WI38 (cell line): Measurements from ENCODE around the gene PPIB.
A peak's percentile ranks its signal among the peaks of the same experiment; 100 is the strongest.

Source experiments
- H3K4me3 ChIP-seq: 2 replicates; pipeline ENCODE4 v1.5.1; 2011; ENCODE audit warnings: low read depth, mild to moderate bottlenecking, control low read depth, low read length
- TF ChIP-seq, protein P1 (sequence below): IDR thresholded peaks from 2 replicates; pipeline ENCODE4 v1.5.1; 2012; ENCODE audit warnings: low read depth, mild to moderate bottlenecking, control low read depth, low read length

Gene PPIB

DNA sequence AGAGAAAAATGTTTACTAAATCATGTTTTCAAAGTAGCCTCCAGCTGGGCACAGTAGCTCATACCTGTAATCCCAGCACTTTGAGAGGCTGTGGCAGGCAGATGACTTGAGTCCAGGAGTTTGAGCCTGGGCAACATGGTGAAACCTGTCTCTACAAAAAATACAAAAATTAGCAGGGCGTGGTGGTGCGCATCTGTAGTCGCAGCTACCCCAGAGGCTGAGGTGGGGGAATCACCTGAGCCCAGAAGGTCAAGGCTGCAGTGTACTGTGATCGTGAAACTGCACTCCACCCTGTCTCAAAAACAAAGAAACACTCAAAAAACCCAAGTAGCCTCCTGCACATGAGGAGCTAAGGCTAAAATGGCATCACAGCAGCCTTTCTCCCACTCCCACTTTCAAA lies 1.6 kb upstream of the PPIB start:
- TF ChIP-seq, protein P1, sequence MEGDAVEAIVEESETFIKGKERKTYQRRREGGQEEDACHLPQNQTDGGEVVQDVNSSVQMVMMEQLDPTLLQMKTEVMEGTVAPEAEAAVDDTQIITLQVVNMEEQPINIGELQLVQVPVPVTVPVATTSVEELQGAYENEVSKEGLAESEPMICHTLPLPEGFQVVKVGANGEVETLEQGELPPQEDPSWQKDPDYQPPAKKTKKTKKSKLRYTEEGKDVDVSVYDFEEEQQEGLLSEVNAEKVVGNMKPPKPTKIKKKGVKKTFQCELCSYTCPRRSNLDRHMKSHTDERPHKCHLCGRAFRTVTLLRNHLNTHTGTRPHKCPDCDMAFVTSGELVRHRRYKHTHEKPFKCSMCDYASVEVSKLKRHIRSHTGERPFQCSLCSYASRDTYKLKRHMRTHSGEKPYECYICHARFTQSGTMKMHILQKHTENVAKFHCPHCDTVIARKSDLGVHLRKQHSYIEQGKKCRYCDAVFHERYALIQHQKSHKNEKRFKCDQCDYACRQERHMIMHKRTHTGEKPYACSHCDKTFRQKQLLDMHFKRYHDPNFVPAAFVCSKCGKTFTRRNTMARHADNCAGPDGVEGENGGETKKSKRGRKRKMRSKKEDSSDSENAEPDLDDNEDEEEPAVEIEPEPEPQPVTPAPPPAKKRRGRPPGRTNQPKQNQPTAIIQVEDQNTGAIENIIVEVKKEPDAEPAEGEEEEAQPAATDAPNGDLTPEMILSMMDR: no peak
- H3K4me3 ChIP-seq: no peak overlapping the region

DNA sequence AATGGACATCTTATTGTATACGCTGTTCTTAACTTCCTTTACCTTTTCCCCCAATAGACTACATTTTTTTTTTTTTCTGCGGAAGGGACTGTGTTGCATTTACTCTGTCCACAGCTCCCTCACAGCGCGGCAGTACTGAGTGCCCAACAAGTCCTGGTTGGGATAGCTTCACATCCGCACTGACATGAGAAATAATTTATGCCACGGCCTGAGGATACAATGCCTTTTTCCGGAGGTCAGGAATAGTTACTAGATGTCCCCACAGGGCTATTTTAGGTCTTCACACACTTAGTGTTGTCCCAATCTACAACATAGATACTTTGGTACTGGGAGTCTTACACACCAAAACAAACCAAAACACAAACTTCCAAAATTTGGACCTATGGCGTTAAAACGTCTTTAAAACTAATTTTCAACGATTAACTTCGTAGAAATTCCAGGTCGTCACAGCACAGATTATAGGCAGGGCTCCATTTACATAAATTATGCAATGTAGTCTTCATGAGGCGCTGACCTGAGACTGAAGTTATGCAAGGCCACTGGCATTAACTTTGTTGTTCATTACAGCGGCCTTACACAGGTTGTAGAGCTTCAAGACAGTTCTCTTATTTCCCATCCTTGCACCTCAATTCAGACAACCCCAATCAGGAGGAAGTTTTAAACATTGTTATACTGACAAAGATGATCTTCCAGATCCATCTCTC lies 989 bp upstream of the PPIB start:
- peak overlapping the region; percentile 49 for H3K4me3 ChIP-seq
- TF ChIP-seq, protein P1: no peak

DNA sequence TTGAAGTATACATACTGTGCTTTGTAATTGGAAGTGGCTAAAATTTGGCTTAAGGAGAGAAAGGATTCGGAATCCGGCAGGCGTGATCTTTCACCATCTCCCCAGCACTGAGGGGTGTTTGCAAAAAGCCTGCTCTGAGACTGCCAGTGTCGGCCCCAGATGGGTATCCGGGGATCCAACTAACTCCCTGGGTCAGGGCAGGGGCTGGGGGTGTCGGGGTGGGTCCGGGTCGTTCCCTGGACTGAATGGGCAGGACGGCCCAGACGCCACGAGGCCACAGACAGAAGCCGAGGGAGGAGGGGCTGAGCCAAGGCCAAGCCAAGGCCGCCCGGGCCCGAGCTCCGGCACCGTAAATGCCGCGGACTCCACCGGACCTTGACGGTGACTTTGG lies 349 bp downstream of the PPIB start:
- peak overlapping the region; percentile 82 for H3K4me3 ChIP-seq

DNA sequence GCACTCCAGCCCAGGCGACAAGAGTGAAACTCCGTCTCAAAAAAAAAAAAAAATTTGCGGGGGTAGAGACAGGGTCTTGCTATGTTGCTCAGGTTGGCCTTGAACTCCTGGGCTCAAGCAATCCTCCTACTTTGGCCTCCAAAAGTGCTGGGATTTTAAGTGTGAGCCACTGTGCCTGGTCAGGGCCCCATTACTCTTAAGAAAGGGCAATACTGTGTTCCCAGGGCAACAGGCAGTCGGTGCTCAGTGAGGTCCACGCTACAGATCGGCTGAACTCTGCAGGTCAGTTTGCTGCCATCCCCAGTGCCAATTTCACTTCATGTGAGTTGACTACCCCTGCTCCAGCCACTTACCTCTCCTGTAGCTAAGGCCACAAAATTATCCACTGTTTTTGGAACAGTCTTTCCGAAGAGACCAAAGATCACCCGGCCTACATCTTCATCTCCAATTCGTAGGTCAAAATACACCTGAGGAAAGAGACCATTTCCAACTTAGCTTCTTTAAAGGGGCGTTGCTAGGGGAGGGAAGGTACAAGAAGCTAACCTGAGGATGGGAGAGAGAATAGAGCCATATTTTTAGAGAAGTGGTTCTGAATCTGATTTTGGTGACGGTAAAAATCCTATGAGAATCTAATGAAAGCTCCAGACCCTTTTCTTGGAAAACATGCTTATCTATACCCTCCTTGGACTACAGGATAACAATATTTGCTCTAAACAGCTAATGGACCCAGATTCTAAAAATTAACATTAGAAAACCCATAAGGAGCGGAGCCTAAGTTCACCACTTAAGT lies 939 bp downstream of the PPIB start:
- TF ChIP-seq, protein P1: no peak
- peak overlapping the region; percentile 82 for H3K4me3 ChIP-seq

More for the DNA sequence above, 349 bp downstream of the PPIB start:
- TF ChIP-seq, protein P1: no peak

DNA sequence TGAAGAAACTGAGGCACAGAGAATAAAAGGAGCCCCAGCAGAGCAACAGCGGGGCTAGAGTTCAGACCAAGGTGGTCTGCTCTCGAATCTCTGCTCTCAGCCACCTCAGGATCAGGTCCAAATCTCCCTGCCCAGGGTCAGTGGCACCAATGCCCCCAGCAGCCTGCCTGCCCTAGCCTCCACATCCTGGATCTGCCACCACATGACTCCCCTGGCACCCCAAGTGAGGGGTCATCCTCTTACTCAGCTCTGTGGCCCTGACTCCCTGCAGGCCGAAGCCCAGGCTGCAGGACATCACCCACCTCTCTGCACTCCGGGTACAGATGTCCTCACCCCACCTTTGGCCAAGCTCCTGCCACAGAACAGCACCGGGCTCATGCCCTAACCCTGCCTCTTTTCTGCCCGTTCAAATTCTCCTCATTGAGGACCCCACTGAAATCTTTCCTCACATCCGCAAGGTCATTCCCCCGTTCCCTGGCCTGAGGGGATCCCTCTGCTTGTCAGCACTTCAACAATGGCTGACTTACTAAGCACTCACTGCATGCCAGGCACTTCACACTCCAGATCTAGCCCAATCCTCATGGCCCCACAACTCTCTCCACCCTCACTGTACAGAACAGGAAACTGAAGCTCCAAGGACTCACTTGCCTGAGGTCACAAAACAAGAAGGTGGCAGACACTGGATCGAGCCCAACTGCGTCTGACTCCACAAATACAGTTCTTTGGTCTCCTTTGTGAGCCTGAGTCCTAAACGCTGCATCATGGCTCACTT lies 4.3 kb downstream of the PPIB start:
- no peak overlapping the region for H3K4me3 ChIP-seq
- TF ChIP-seq, protein P1: no peak

DNA sequence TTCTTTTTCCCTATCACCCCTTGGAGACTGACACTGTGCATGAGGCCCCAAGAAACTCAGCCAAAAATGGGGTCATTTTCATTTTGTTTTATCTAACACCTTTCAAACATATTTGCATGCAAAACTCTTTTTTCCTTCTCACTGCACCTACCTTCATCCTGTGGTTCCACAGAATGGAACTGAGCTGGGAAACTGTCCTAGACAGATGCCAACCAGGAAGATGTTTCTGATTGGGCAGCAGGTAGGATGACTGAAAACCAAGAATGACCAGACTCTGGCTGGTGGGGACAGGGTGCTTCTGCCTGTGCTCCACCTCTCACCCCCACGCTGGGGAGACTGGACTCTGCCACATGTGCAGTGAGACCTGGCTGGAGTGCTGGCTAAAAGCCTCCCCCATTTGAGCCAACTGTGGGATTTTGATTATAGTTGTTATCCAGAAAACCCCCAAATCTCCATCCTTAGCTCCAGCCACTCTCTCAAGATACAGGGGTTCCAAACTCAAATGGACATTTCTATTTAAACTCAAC lies 5.2 kb downstream of the PPIB start:
- H3K4me3 ChIP-seq: no peak overlapping the region
- TF ChIP-seq, protein P1: no peak
